Stimulated activated naive CD8-positive, alpha-beta T cell treated with anti-CD3 and anti-CD28 coated beads, Interleukin-15, Interleukin-2, amounts not matched to agents 100 ng/mL and 50 ng/mL, for 24 hours (primary cell): ENCODE results near the gene FTO.
A peak's percentile ranks its signal among the peaks of the same experiment; 100 is the strongest.

ENCODE experiments used
- H3K27ac Mint-ChIP-seq: one replicate; pipeline ENCODE4 v1.8.0; 2021; ENCODE audit warnings: mild to moderate bottlenecking, mixed read lengths
- H3K27me3 Mint-ChIP-seq: one replicate; pipeline ENCODE4 v1.8.0; 2021; ENCODE audit warnings: mixed read lengths
- H3K36me3 Mint-ChIP-seq: one replicate; pipeline ENCODE4 v1.8.0; 2021; ENCODE audit warnings: low read depth, mixed read lengths
- H3K4me1 Mint-ChIP-seq: one replicate; pipeline ENCODE4 v1.8.0; 2021; ENCODE audit warnings: low read depth, mixed read lengths
- H3K4me3 Mint-ChIP-seq: one replicate; pipeline ENCODE4 v1.8.0; 2021; ENCODE audit warnings: mild to moderate bottlenecking, mixed read lengths
- H3K9me3 Mint-ChIP-seq: one replicate; pipeline ENCODE4 v1.8.0; 2021; ENCODE audit warnings: mixed read lengths

The FTO gene

GRCh38 chr16:53855056-53855455 lies 151.1 kb downstream of the FTO start:
- Mint-ChIP-seq H3K9me3 (peaks cover 10% of the 10 kb centered on the region), H3K27ac (no peak overlapping the region), H3K4me1 (peaks cover 3% of the 10 kb centered on the region), H3K27me3 (no peaks in the 10 kb centered on the region), H3K36me3 (peaks cover 48% of the 10 kb centered on the region), H3K4me3 (no peak overlapping the region)

DNA sequence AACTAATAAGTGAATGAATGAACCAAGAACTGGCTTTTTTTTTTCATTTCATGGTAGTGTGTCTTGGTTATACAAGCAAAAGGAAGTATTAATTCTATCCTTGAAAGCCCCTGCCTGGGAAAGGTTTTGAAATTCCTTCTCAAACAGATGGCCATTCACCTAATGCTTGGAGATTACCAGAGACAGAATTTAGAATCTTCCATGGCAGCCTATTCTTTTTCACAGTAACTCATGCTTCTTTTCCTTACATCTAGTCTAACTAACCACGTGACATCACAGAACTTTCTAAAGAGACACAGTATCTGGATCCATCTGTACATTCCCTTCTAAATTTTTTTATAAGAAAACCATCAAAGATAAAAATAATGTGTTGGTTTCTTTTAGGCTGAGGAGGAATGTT lies 151.6 kb downstream of the FTO start:
- Mint-ChIP-seq H3K36me3 (peaks cover 48% of the 10 kb centered on the region), H3K27me3 (no peaks in the 10 kb centered on the region)

DNA sequence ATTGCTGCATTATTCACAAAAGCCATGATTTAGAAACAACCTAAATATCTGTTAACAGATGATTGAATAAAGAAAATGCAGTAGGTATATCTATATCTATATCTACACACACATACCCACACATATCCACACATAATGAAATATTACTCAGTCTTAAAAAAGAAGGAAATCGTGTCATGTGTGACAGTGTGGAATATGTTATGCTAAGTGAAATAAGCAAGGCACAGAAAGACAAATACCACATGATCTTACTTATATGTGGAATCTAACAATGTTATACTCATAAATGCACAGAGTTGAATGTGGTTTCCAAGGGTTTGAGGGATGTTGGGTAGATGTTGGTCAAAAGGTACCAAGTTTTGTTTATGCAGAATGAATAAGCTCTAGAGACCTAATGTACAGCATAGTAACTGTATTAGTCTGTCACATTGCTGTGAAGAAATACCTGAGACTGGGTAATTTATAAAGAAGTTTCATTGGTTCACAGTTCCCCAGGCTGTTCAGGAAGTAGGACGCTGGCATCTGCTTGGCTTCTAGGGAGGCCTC lies 156.1 kb downstream of the FTO start:
- peaks cover 34% of the 10 kb centered on the region for H3K36me3 Mint-ChIP-seq
- no peaks in the 10 kb centered on the region for H3K9me3 Mint-ChIP-seq
- peaks cover 11% of the 10 kb centered on the region for H3K4me1 Mint-ChIP-seq
- H3K27me3 Mint-ChIP-seq: no peaks in the 10 kb centered on the region
- H3K4me3 Mint-ChIP-seq: no peak overlapping the region
- no peak overlapping the region for H3K27ac Mint-ChIP-seq

More for the DNA sequence above, 151.6 kb downstream of the FTO start:
- Mint-ChIP-seq H3K4me3 (no peak overlapping the region), H3K9me3 (peaks cover 10% of the 10 kb centered on the region), H3K27ac (no peak overlapping the region), H3K4me1 (no peaks in the 10 kb centered on the region)

DNA sequence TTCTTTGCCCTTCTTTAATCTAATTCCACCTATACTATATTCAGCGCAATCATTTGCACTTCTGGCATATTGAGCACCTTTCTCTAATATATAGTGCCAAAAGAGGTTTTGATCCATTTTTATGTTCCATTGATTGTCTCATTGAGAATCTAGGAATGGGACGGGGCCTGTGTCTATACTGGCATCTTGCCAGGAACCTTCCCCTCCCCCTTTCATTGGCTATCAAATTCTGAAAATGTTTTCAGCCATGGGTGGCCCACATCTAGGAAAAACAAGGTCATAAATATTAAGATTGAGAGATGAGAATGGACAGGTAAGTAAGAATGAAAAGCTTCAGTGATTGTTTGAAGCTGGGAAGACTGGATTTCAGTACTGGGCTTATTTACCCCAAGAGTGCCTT lies 159.9 kb downstream of the FTO start:
- no peaks in the 10 kb centered on the region for H3K27me3 Mint-ChIP-seq
- no peak overlapping the region for H3K4me3 Mint-ChIP-seq
- peaks cover 9% of the 10 kb centered on the region for H3K9me3 Mint-ChIP-seq
- H3K27ac Mint-ChIP-seq: peak overlapping the region; percentile 40
- peaks cover 28% of the 10 kb centered on the region for H3K4me1 Mint-ChIP-seq
- peaks cover 31% of the 10 kb centered on the region for H3K36me3 Mint-ChIP-seq

GRCh38 chr16:53864819-53865493 lies 161.0 kb downstream of the FTO start:
- Mint-ChIP-seq H3K9me3 (peaks cover 9% of the 10 kb centered on the region), H3K4me1 (peaks cover 28% of the 10 kb centered on the region), H3K36me3 (peaks cover 39% of the 10 kb centered on the region), H3K27me3 (no peaks in the 10 kb centered on the region), H3K4me3 (peak overlapping the region; percentile 20), H3K27ac (peak overlapping the region; percentile 84)

DNA sequence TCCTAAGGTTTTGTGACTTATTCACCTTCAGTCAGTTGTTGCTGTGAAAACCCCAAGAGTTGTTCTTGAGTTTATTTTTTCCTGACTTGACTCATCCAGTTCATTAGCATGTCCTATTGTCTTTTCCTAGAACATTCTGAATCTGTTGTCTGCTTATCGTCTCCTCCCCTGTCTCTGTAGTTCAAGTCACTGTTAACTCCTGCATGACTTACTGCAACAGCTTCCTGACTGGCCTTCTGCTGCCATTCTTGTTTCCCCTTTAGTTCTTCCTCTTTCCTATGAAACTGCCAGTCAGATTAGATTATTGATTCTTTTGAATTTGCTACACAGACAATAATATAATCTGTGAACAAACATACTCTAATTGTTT lies 161.5 kb downstream of the FTO start:
- peaks cover 12% of the 10 kb centered on the region for H3K9me3 Mint-ChIP-seq
- H3K27ac Mint-ChIP-seq: peak overlapping the region; percentile 84
- H3K4me3 Mint-ChIP-seq: peak overlapping the region; percentile 20
- H3K27me3 Mint-ChIP-seq: no peaks in the 10 kb centered on the region
- H3K4me1 Mint-ChIP-seq: peaks cover 28% of the 10 kb centered on the region
- peaks cover 43% of the 10 kb centered on the region for H3K36me3 Mint-ChIP-seq

- peaks cover 28% of the 10 kb centered on the region for H3K4me1 Mint-ChIP-seq
- H3K36me3 Mint-ChIP-seq: peaks cover 53% of the 10 kb centered on the region
- no peak overlapping the region for H3K27ac Mint-ChIP-seq
- H3K4me3 Mint-ChIP-seq: no peak overlapping the region
- no peaks in the 10 kb centered on the region for H3K27me3 Mint-ChIP-seq
- peaks cover 22% of the 10 kb centered on the region for H3K9me3 Mint-ChIP-seq
Observed at GRCh38 chr16:53866520-53866919, 162.6 kb downstream of the FTO start.

DNA sequence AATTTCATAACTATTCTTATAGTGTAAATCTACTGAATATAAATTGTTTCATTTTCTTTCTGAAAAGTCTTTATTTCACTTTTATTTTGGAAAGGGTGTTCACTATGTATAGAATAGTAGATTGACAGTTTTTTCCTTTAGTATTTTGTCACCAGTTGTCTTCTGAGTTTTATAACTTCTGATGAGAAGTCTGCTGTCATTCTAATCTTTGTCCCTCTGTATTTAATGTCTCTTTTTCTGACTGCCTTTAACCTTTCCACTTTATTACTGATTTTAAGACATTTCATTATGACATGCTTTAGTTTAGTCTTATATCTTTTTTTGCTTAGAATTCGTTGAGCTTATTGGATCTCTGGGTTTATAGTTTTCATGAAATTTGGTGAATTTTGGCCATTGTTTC lies 166.9 kb downstream of the FTO start:
- peaks cover 20% of the 10 kb centered on the region for H3K4me1 Mint-ChIP-seq
- H3K36me3 Mint-ChIP-seq: peaks cover 66% of the 10 kb centered on the region
- no peak overlapping the region for H3K4me3 Mint-ChIP-seq
- H3K27ac Mint-ChIP-seq: no peak overlapping the region
- H3K27me3 Mint-ChIP-seq: no peaks in the 10 kb centered on the region
- H3K9me3 Mint-ChIP-seq: peaks cover 22% of the 10 kb centered on the region

DNA sequence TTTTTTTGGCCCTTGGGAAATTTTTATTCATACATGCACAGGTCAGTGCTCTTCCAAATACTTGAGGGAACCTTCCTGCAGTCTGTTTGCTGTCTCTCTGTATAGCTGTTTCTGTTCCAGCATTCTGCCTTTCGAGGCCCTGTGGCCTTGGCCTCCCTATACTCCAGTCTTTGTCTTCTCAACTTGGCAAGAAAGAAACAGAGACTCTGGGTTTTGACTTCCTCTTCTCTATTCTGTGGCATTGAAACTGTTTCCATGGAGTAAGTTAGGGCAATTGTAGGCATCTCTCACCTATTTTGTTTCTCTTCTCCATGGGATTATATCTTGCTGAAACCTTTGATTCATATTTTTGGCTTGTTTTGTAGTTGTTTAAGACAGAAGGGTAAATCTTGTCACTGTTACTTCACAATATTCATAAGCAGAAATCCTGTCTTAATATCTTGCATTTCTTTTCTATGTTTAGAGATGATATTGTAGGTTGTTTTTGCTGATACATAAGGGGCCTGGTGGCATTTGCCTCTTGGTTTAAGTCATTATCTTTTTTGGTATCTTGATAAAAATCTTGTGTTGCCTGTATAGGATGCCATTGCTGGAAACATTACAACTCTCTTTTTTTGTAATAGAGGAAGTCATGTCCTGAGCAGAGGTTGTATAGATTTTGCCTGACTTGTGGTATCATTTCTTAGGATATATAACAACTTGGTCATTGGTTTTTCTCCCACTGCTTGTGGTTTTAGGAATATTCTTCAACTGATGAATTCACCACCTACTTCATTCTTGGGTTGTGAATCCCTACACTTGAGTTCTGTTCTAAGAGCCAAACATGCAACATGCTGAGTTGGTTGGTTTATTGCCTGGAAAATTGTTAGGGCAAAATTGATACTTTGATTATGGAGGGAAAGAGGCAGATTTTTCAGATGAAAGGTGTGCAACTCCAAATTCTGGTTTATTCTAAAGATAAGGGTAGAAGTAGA lies 168.6 kb downstream of the FTO start:
- Mint-ChIP-seq H3K36me3 (peaks cover 64% of the 10 kb centered on the region), H3K4me1 (peaks cover 10% of the 10 kb centered on the region), H3K27me3 (no peaks in the 10 kb centered on the region), H3K9me3 (peaks cover 21% of the 10 kb centered on the region), H3K4me3 (no peak overlapping the region), H3K27ac (no peak overlapping the region)

DNA sequence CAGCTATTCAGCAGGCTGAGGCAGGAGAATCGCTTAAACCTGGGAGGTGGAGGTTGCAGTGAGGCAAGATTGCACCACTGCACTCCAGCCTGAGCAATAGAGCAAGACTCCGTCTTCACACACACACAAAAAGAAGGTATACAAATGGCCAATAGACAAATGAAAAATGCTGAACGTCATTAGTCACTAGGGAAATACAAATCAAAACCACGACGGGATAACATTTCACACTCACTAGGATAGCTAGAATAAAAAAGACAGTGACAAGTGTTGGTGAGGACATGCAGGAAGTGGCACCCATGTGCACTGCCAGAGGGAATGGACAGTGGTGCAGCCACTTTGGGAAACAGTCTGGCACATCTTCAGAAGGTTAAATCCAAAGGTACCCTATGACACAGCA lies 172.9 kb downstream of the FTO start:
- Mint-ChIP-seq H3K4me1 (peaks cover 10% of the 10 kb centered on the region), H3K27me3 (no peaks in the 10 kb centered on the region), H3K36me3 (peaks cover 39% of the 10 kb centered on the region), H3K4me3 (no peak overlapping the region), H3K9me3 (no peaks in the 10 kb centered on the region), H3K27ac (no peak overlapping the region)

DNA sequence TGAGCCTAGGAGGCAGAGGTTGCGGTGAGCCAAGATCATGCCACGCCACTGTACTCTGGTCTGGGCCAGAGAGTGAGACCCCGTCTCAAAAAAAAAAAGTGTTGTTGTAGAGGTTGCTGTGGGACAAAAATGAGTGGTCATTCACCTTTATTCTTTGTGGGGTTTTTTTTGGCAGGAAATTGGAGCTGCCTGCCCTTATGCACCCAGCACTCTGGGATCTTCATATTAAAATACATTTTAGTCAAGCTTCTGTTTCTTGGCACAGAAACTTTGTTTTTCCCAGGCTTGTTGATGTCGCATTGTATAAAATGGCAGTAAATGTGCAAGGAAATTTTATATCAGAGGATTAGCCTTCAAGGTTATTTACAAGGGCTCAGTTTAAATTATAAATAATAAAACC lies 174.3 kb downstream of the FTO start:
- Mint-ChIP-seq H3K4me3 (no peak overlapping the region), H3K36me3 (peaks cover 38% of the 10 kb centered on the region)

GRCh38 chr16:53881371-53881770 lies 177.4 kb downstream of the FTO start:
- H3K36me3 Mint-ChIP-seq: peaks cover 49% of the 10 kb centered on the region
- H3K27me3 Mint-ChIP-seq: no peaks in the 10 kb centered on the region
- H3K9me3 Mint-ChIP-seq: no peaks in the 10 kb centered on the region

More for the DNA sequence above, 174.3 kb downstream of the FTO start:
- Mint-ChIP-seq H3K9me3 (no peaks in the 10 kb centered on the region), H3K4me1 (no peaks in the 10 kb centered on the region), H3K27me3 (no peaks in the 10 kb centered on the region), H3K27ac (no peak overlapping the region)

DNA sequence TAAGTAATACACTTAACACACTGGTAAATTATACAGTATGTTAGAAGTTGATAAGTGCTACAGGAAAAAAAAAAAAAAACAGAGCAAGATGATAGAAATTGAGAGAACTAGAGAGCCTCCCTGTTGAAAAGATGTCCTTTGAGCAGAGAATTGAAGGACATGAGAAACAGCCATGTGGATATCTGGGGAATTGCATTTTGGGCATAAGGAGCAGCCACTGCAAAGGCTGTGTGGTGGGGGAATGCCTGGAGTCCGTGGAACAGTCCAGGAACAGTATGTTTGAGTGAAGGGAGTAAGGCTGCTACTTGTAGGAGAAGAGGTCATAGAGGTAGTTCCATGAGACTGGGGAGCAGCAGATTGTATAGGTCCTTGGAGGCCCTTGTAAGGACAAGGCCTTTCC lies 178.4 kb downstream of the FTO start:
- Mint-ChIP-seq H3K27me3 (no peaks in the 10 kb centered on the region), H3K27ac (no peak overlapping the region), H3K4me1 (no peaks in the 10 kb centered on the region), H3K4me3 (no peak overlapping the region), H3K9me3 (peaks cover 3% of the 10 kb centered on the region), H3K36me3 (peaks cover 57% of the 10 kb centered on the region)

More at GRCh38 chr16:53881371-53881770, 177.4 kb downstream of the FTO start:
- Mint-ChIP-seq H3K4me1 (no peaks in the 10 kb centered on the region), H3K27ac (no peak overlapping the region), H3K4me3 (no peak overlapping the region)

DNA sequence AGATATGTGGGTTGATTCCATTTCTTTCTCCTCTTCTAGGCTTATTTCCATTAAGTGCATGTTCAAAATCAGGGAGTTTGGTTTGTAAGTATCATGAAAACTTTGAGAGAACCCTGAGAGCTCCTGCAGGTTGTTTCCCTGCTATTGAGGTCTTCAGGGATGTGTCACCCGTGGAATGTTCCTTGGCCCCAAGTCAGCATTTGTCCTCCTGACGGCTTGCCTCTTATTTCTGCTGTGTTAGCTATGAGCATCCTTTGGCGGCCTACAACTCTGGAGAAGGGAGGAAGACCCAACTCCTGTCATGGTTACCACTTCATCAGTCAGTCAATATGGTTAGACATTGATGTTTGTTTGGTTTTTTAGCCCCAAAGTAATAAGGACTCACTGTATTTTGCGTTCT lies 180.8 kb downstream of the FTO start:
- H3K36me3 Mint-ChIP-seq: peaks cover 66% of the 10 kb centered on the region
- peaks cover 3% of the 10 kb centered on the region for H3K9me3 Mint-ChIP-seq
- no peaks in the 10 kb centered on the region for H3K4me1 Mint-ChIP-seq

More for the DNA sequence above, 180.8 kb downstream of the FTO start:
- Mint-ChIP-seq H3K27me3 (no peaks in the 10 kb centered on the region), H3K4me3 (no peak overlapping the region), H3K27ac (no peak overlapping the region)
